ENCODE measurements around the gene SH3BP4.

Gene SH3BP4

GRCh38 chr2:234977228-234977679, 25.4 kb downstream of the SH3BP4 start:
- no peak for DNase-seq (ENCODE audit: low read depth)
- no peak overlapping the region for H3K4me3 ChIP-seq (ENCODE audit: low read length)
- no peak for TF ChIP-seq CTCF (conservative IDR thresholded peaks at IDR 0.05; ENCODE audit: low read depth, low read length)

- no peak for TF ChIP-seq CTCF (conservative IDR thresholded peaks at IDR 0.05; ENCODE audit: low read depth, low read length)
These were observed 26.8 kb downstream of the SH3BP4 start for GRCh38 chr2:234978466-234979203.

GRCh38 chr2:234979204-234980167, 27.7 kb downstream of the SH3BP4 start:
- TF ChIP-seq CTCF (conservative IDR thresholded peaks at IDR 0.05; ENCODE audit: low read depth, low read length): no peak
- H3K4me3 ChIP-seq (ENCODE audit: low read length): no peak overlapping the region
- DNase-seq (ENCODE audit: low read depth): no peak

More at GRCh38 chr2:234978466-234979203, 26.8 kb downstream of the SH3BP4 start:
- no peak for DNase-seq (ENCODE audit: low read depth)
- H3K4me3 ChIP-seq (ENCODE audit: low read length): no peak overlapping the region

- peak overlapping the region; percentile 19 for H3K4me3 ChIP-seq (ENCODE audit: low read length)
- no peak for DNase-seq (ENCODE audit: low read depth)
- TF ChIP-seq CTCF (conservative IDR thresholded peaks at IDR 0.05; ENCODE audit: low read depth, low read length): no peak
These were observed 28.8 kb downstream of the SH3BP4 start for GRCh38 chr2:234980451-234981187.

GRCh38 chr2:234981197-234982095, 29.6 kb downstream of the SH3BP4 start:
- peak; percentile 28 for TF ChIP-seq CTCF (conservative IDR thresholded peaks at IDR 0.05; ENCODE audit: low read depth, low read length)
- peak; percentile 97 for DNase-seq (ENCODE audit: low read depth)
- H3K4me3 ChIP-seq (ENCODE audit: low read length): peak overlapping the region; percentile 19

All from retinal pigment epithelial cell (primary cell).